ENCODE data around the gene LRRN2.
"Not testable (repeated sequence)": the region's sequence is repeated elsewhere in the genome, so short reads cannot be mapped to it uniquely, and the experiment has no call there.

The LRRN2 gene

DNA sequence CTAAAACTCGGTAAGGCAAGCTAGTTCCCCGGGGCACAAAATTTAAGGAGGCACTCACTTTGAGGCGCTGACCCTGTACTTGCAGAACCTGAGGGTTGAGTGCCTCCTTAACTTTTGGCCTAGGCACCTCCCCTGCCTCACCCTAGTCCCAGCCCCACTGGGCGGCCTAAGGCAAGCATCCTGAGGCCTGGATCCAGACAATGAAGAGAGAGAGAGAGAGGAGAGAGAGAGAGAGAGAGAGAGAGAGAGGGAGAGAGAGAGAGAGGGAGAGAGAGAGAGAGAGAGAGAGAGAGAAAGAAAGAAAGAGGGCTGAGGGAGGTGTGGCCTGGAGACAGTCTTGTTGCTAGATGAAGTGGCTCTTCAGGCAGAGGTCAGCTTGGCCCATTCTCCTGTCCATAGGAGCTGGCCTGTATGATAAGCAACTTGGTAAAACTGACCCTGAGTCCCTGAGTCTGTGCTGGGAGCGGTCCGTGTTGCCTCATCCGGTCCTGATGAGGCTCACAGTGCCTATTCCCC is 7.4 kb upstream of the LRRN2 start:
- in situ Hi-C loops (cut with MboI; ENCODE audit: low sequenced_read_pairs, unreplicated experiment): no loop called here
- TF ChIP-seq, protein P1, sequence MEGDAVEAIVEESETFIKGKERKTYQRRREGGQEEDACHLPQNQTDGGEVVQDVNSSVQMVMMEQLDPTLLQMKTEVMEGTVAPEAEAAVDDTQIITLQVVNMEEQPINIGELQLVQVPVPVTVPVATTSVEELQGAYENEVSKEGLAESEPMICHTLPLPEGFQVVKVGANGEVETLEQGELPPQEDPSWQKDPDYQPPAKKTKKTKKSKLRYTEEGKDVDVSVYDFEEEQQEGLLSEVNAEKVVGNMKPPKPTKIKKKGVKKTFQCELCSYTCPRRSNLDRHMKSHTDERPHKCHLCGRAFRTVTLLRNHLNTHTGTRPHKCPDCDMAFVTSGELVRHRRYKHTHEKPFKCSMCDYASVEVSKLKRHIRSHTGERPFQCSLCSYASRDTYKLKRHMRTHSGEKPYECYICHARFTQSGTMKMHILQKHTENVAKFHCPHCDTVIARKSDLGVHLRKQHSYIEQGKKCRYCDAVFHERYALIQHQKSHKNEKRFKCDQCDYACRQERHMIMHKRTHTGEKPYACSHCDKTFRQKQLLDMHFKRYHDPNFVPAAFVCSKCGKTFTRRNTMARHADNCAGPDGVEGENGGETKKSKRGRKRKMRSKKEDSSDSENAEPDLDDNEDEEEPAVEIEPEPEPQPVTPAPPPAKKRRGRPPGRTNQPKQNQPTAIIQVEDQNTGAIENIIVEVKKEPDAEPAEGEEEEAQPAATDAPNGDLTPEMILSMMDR (IDR thresholded peaks at IDR 0.05; ENCODE audit: borderline replicate concordance, control extremely low read depth, extremely low read depth, insufficient read depth, missing control alignments): no peak
- no peak for DNase-seq (ENCODE audit: low spot score)

GRCh38 chr1:204692325-204692840 is 6.8 kb upstream of the LRRN2 start:
- DNase-seq (ENCODE audit: low spot score): no peak
- in situ Hi-C loops (cut with MboI; ENCODE audit: low sequenced_read_pairs, unreplicated experiment): no loop called here
- TF ChIP-seq, protein P1 (IDR thresholded peaks at IDR 0.05; ENCODE audit: borderline replicate concordance, control extremely low read depth, extremely low read depth, insufficient read depth, missing control alignments): no peak

- in situ Hi-C loops (cut with MboI; ENCODE audit: low sequenced_read_pairs, unreplicated experiment): not testable (repeated sequence)
- peak; percentile 70 for DNase-seq (ENCODE audit: low spot score)
These were observed 5.8 kb upstream of the LRRN2 start for GRCh38 chr1:204691328-204691730.

DNA sequence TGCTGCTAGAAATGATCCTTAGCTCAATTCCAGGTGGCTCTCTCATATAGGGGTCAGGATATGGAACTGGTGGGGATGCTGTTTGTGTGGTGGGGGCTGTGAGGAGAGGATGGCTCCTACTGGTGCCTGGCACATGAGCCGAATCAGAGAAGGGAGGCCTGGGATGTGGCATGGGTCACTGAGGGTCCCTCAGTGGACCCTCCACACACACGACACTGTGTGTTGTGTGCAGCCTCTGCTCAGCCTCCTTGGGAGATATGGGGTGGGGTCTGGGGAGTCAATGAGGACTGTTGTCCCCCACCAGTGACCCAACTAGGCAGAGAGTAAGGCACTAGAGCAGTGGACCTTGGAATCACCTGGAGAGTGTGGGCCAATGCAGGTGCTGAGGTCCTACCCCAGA is 3.2 kb upstream of the LRRN2 start:
- in situ Hi-C loops (cut with MboI; ENCODE audit: low sequenced_read_pairs, unreplicated experiment): no loop called here
- TF ChIP-seq, protein P1 (IDR thresholded peaks at IDR 0.05; ENCODE audit: borderline replicate concordance, control extremely low read depth, extremely low read depth, insufficient read depth, missing control alignments): no peak
- no peak for DNase-seq (ENCODE audit: low spot score)

GRCh38 chr1:204688007-204688406 is 2.5 kb upstream of the LRRN2 start:
- TF ChIP-seq, protein P1 (IDR thresholded peaks at IDR 0.05; ENCODE audit: borderline replicate concordance, control extremely low read depth, extremely low read depth, insufficient read depth, missing control alignments): no peak
- in situ Hi-C loops (cut with MboI; ENCODE audit: low sequenced_read_pairs, unreplicated experiment): no loop called here
- DNase-seq (ENCODE audit: low spot score): no peak

DNA sequence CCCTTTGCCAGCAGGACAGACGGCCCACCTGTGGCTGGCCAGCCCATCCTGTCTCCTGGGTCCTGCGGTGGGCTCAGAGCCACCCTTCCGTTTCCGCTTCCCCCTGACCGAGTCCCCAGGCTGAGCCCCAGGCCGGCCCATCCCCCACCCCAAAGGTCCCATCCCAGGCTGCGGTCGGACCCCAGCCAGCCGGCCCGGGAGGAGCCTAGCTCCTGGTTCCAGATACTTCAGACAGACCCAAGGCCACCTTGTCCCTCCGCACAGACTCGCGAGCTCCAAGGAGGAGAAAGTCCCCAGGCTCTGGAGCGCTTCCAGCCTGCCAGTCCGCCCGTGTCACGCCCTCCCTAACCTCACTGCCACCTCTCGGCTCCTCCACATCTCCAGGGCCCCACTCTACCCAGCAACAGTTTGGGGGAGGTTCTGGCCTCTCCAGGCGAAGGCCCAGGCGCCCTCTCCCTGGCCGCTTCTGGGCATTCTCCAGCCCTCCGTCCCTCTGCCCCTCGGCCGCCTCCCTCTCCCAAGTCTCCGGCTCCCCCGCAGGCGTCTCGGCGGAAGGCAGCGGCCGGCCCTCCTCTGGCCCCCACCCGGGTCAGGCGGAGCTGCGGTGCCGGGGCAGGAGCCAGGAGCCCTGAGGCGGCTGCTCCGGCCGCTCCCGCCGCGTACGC is 835 bp downstream of the LRRN2 start:
- TF ChIP-seq, protein P1 (IDR thresholded peaks at IDR 0.05; ENCODE audit: borderline replicate concordance, control extremely low read depth, extremely low read depth, insufficient read depth, missing control alignments): no peak
- peak; percentile 45 for DNase-seq (ENCODE audit: low spot score)
- in situ Hi-C loops (cut with MboI; ENCODE audit: low sequenced_read_pairs, unreplicated experiment): no loop called here

DNA sequence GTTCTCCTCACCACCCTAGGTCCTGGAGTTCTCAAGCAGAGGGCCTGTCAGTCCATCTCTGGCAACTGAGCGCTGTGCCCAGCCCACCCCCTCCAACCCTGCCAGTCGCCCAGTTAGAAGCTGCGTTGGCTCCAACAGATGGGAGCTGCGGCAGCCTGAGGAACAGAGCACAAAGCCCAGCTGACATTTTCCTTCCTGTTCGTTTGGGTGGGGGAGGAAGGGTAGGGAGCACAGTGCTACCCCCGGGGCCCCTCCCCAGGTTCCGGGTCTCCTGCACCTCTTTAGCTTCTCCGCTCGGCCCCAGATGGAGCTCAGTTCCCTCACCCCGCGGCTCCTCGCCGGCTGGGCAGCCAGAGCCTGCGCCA is 1.4 kb downstream of the LRRN2 start:
- DNase-seq (ENCODE audit: low spot score): no peak
- TF ChIP-seq, protein P1 (IDR thresholded peaks at IDR 0.05; ENCODE audit: borderline replicate concordance, control extremely low read depth, extremely low read depth, insufficient read depth, missing control alignments): no peak
- in situ Hi-C loops (cut with MboI; ENCODE audit: low sequenced_read_pairs, unreplicated experiment): no loop called here
